ENCODE data around the gene OBP2B. TPM values are rescaled to one million over a fixed set of nuclear protein-coding genes. Genes with fewer than 3 reads are reported as not detected.

Gene OBP2B
- total and polyA plus RNA-seq, 10 of the 15 experiments (the other 5 are each of a cell fraction or from before 2014, with no cell fraction given): not detected

DNA sequence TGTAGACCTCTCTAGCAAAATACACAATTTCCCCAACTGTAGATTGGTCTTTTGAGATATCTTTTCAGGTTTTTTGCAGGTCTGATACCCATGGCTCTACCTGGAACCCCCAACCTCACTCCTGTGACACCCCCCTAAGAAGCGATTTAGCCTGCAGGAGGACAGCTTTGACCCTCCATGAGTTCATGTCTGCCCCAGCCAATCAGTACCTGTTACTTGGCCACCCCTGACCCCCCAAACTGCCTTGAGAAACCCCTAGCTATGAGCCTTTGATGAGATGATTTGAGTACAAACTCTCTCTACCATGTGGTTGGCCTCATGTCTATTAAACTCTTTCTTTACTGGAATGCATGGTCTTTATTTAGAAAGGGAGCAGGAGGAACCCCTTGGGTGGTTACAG, 40.3 kb upstream of the OBP2B start:
- no peaks in the 10 kb centered on the region for H3K79me2 ChIP-seq (ENCODE audit: control insufficient read depth, insufficient read depth, low read length)
- no peak overlapping the region for H3K27ac ChIP-seq (ENCODE audit: control insufficient read depth, insufficient read depth)
- RAD21 ChIA-PET (ENCODE audit: unreplicated experiment): no interaction called here
- no peaks in the 10 kb centered on the region for H3K36me3 ChIP-seq (ENCODE audit: control insufficient read depth in 2 of 2, insufficient read depth in 2 of 2, low read length in 1 of 2)
- H3K27me3 ChIP-seq (replicated peaks in 1 of 2; ENCODE audit: control insufficient read depth in 2 of 2, insufficient read depth in 2 of 2, low read length in 1 of 2): peaks cover 0 to 2% of the 10 kb centered on the region in 2 experiments; a peak in 3 of 4 replicates
- H3K9ac ChIP-seq (ENCODE audit: control insufficient read depth, insufficient read depth, low read length): no peak overlapping the region
- BruUV-seq (replicated peaks): no TSS peak
- POLR2A ChIA-PET: no interaction called here
- FAIRE-seq (no peak), DNase-seq (ENCODE audit: low read depth, low spot score) (no peak), ATAC-seq (no peak)
- TF ChIP-seq TCF3 (IDR thresholded peaks at IDR 0.05; ENCODE audit: borderline replicate concordance, insufficient read depth, low read depth, low read length): no peak
- TF ChIP-seq SPI1 (IDR thresholded peaks at IDR 0.05; ENCODE audit: borderline replicate concordance, insufficient read depth, low read depth, low read length): no peak
- TF ChIP-seq HDAC6 (IDR thresholded peaks at IDR 0.05; ENCODE audit: unreplicated experiment): no peak
- no peak for TF ChIP-seq EZH2 (IDR thresholded peaks at IDR 0.05; ENCODE audit: borderline replicate concordance, control insufficient read depth, low read depth, low read length)
- no peak for TF ChIP-seq CBFB (IDR thresholded peaks at IDR 0.05; ENCODE audit: low read depth)
- TF ChIP-seq, protein P1, sequence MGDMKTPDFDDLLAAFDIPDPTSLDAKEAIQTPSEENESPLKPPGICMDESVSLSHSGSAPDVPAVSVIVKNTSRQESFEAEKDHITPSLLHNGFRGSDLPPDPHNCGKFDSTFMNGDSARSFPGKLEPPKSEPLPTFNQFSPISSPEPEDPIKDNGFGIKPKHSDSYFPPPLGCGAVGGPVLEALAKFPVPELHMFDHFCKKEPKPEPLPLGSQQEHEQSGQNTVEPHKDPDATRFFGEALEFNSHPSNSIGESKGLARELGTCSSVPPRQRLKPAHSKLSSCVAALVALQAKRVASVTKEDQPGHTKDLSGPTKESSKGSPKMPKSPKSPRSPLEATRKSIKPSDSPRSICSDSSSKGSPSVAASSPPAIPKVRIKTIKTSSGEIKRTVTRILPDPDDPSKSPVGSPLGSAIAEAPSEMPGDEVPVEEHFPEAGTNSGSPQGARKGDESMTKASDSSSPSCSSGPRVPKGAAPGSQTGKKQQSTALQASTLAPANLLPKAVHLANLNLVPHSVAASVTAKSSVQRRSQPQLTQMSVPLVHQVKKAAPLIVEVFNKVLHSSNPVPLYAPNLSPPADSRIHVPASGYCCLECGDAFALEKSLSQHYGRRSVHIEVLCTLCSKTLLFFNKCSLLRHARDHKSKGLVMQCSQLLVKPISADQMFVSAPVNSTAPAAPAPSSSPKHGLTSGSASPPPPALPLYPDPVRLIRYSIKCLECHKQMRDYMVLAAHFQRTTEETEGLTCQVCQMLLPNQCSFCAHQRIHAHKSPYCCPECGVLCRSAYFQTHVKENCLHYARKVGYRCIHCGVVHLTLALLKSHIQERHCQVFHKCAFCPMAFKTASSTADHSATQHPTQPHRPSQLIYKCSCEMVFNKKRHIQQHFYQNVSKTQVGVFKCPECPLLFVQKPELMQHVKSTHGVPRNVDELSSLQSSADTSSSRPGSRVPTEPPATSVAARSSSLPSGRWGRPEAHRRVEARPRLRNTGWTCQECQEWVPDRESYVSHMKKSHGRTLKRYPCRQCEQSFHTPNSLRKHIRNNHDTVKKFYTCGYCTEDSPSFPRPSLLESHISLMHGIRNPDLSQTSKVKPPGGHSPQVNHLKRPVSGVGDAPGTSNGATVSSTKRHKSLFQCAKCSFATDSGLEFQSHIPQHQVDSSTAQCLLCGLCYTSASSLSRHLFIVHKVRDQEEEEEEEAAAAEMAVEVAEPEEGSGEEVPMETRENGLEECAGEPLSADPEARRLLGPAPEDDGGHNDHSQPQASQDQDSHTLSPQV (IDR thresholded peaks at IDR 0.05): no peak
- TF ChIP-seq SMAD5 (IDR thresholded peaks at IDR 0.05; ENCODE audit: low read depth): no peak
- no peak for TF ChIP-seq SUZ12 (IDR thresholded peaks at IDR 0.05; ENCODE audit: unreplicated experiment)
- TF ChIP-seq, protein P2, sequence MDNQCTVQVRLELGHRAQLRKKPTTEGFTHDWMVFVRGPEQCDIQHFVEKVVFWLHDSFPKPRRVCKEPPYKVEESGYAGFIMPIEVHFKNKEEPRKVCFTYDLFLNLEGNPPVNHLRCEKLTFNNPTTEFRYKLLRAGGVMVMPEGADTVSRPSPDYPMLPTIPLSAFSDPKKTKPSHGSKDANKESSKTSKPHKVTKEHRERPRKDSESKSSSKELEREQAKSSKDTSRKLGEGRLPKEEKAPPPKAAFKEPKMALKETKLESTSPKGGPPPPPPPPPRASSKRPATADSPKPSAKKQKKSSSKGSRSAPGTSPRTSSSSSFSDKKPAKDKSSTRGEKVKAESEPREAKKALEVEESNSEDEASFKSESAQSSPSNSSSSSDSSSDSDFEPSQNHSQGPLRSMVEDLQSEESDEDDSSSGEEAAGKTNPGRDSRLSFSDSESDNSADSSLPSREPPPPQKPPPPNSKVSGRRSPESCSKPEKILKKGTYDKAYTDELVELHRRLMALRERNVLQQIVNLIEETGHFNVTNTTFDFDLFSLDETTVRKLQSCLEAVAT (IDR thresholded peaks at IDR 0.05): no peak
- TF ChIP-seq, protein P3, sequence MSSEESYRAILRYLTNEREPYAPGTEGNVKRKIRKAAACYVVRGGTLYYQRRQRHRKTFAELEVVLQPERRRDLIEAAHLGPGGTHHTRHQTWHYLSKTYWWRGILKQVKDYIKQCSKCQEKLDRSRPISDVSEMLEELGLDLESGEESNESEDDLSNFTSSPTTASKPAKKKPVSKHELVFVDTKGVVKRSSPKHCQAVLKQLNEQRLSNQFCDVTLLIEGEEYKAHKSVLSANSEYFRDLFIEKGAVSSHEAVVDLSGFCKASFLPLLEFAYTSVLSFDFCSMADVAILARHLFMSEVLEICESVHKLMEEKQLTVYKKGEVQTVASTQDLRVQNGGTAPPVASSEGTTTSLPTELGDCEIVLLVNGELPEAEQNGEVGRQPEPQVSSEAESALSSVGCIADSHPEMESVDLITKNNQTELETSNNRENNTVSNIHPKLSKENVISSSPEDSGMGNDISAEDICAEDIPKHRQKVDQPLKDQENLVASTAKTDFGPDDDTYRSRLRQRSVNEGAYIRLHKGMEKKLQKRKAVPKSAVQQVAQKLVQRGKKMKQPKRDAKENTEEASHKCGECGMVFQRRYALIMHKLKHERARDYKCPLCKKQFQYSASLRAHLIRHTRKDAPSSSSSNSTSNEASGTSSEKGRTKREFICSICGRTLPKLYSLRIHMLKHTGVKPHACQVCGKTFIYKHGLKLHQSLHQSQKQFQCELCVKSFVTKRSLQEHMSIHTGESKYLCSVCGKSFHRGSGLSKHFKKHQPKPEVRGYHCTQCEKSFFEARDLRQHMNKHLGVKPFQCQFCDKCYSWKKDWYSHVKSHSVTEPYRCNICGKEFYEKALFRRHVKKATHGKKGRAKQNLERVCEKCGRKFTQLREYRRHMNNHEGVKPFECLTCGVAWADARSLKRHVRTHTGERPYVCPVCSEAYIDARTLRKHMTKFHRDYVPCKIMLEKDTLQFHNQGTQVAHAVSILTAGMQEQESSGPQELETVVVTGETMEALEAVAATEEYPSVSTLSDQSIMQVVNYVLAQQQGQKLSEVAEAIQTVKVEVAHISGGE (CRISPR knock-in tag; IDR thresholded peaks at IDR 0.05): no peak
- TF ChIP-seq HDGF (IDR thresholded peaks at IDR 0.05): no peak
- TF ChIP-seq NR2C1 (IDR thresholded peaks at IDR 0.05): no peak
- H3K4me1 ChIP-seq (ENCODE audit: control insufficient read depth, insufficient read depth, low read length): no peaks in the 10 kb centered on the region
- no peaks in the 10 kb centered on the region for H3K9me3 ChIP-seq (replicated peaks; ENCODE audit: control insufficient read depth, insufficient read depth, low read length)
- no peak overlapping the region for H2AFZ ChIP-seq (ENCODE audit: control insufficient read depth, low read depth, low read length)
- CTCF ChIA-PET: interaction anchor here (3.5 kb wide), 1 partner anchor 10 kb away, joined by 9 read pairs; no protein-coding TSS in a partner anchor
- H3K4me2 ChIP-seq (ENCODE audit: control insufficient read depth, insufficient read depth): no peak overlapping the region
- SMC1A ChIA-PET (ENCODE audit: uncharacterized antibody, unreplicated experiment): no interaction called here
- no peak overlapping the region for H3K4me3 ChIP-seq
- in situ Hi-C loops (cut with MboI): no loop called here
- intact Hi-C loops (cut with micrococcal nuclease; ENCODE audit: unreplicated experiment): no loop called here
- no peaks in the 10 kb centered on the region for H4K20me1 ChIP-seq (ENCODE audit: control insufficient read depth, insufficient read depth)
- WGBS (ENCODE audit: insufficient coverage, insufficient replicate concordance, low lambda C conversion rate, missing lambda C conversion rate): 0% methylated on average over 1 of the region's 1 CpG

Measured in GM12878 (cell line).